Measurements from ENCODE around the gene ANKMY1. TPM values are rescaled to one million over a fixed set of nuclear protein-coding genes. Genes with fewer than 3 reads are reported as not detected.

Gene ANKMY1
- total RNA-seq, 4 donors from 2014 or later, result 8.2 to 23.8 (median 17.1) TPM

DNA sequence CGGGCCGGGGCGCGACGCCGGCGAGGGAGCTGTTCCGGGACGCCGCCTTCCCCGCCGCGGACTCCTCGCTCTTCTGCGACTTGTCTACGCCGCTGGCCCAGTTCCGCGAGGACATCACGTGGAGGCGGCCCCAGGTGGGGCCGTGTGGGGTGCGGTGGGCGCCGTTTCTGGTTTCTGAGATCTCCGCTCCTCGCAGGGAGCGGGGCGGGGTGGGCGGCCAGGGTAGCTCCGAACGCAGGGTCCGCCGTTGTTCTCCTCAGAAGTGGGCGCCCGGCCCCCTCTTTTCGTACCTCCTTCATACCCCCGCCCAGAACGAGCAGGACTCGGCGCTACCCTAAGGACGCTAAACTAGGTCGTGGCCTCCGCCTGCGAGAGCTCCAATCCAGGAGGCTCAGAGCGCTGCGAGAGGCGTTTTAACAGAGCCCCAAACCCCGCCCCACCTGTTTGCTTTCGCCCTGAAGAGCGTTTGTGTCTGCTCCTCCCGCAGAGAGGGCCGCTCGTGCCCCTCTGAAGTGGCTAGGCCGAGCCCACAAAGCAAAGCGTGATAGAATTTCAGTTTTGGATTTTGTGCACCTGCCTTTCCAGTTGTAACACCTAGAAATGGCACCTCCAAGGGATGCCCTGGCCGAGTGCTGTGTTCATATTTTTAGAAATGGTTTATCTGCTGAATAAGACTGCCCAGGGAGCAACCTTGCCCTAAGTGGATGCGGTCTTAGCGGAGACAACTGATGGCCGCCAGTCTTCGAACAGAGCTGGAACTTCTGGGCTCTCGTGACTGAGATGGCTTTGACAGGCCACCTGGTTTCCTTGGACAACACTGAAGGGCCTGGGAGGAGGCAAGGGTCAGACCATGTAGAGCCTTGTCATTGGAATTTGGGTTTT lies 29.4 kb upstream of the ANKMY1 start:
- Histone ChIP-seq H3K9me3 (no peaks in the 10 kb centered on the region), H3K4me3 (peak overlapping the region; percentile 85 to 99 (median 96)), H3K36me3 (peaks cover 0 to 32% (median 0%) of the 10 kb centered on the region in 3 donors), H3K27me3 (no peaks in the 10 kb centered on the region), H3K4me1 (peaks cover 30 to 65% (median 31%) of the 10 kb centered on the region in 3 donors), H3K27ac (peak overlapping the region; percentile 89 to 98 (median 96))
- TF ChIP-seq, protein P1, sequence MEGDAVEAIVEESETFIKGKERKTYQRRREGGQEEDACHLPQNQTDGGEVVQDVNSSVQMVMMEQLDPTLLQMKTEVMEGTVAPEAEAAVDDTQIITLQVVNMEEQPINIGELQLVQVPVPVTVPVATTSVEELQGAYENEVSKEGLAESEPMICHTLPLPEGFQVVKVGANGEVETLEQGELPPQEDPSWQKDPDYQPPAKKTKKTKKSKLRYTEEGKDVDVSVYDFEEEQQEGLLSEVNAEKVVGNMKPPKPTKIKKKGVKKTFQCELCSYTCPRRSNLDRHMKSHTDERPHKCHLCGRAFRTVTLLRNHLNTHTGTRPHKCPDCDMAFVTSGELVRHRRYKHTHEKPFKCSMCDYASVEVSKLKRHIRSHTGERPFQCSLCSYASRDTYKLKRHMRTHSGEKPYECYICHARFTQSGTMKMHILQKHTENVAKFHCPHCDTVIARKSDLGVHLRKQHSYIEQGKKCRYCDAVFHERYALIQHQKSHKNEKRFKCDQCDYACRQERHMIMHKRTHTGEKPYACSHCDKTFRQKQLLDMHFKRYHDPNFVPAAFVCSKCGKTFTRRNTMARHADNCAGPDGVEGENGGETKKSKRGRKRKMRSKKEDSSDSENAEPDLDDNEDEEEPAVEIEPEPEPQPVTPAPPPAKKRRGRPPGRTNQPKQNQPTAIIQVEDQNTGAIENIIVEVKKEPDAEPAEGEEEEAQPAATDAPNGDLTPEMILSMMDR (IDR thresholded peaks at IDR 0.05), result no peak
- TF ChIP-seq POLR2A (IDR thresholded peaks at IDR 0.05), result no peak
- no peak for DNase-seq
- WGBS, 2 donors, result 7 to 10% methylated on average over 14 to 22 of the region's 62 CpGs
- intact Hi-C loops (cut with DNase I), result no loop called here

DNA sequence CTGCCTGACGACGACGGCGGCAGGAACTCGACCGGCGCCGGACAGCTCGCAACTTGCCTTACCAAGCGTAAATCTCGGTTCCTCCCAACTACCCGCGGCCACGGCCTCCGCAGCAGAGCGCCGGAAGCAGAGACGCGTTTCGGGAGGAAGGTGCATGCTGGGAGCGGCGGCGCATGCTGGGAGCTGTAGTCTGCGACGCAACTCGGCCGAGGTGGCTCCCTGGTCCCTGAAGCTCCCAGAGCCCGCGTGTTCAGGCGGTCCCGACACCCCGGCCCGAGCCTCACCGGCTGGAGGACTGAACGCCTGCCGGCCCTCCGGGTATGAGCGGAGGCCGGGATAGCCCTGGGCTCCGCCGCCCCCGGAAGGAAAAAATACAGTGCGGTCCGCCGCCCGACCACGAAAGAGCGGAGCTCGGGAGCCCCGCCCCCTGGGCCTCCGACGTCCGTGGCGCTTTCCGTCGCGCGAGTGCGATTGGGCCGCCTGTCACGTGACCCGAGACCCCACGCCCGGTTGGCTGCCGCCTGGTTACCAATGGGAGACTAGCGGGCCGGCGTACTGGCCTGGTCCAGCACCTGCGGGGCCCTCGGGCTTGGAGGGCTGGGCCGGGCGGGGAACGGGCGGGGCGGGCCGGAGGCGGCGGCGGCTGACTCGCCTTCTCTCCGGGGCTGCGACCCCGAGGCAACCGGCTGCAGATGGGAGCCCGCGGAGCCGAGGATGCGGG lies 28.6 kb upstream of the ANKMY1 start, which contains the start of gene CAPN10:
TSS of gene CAPN10 (plus strand) at position 537 of the 721 bp plus-strand sequence. CDS start at position 715, 178 bp downstream.
- 1 to 2% methylated on average over 10 to 23 of the region's 88 CpGs for WGBS, 2 donors
- peak; percentile 86 for DNase-seq
- H3K27me3 ChIP-seq, result no peaks in the 10 kb centered on the region
- intact Hi-C loops (cut with DNase I), result no loop called here
- TF ChIP-seq, protein P1 (IDR thresholded peaks at IDR 0.05), result peak in 1 of 6 experiments; percentile 11
- peak in 3 of 4 donors; percentile 10 to 81 (median 43) for TF ChIP-seq POLR2A (IDR thresholded peaks at IDR 0.05)
- H3K36me3 ChIP-seq, result peaks cover 0 to 28% (median 0%) of the 10 kb centered on the region in 3 donors
- peaks cover 30 to 65% (median 31%) of the 10 kb centered on the region in 3 donors for H3K4me1 ChIP-seq
- peak within 1 kb of the TSS; percentile 89 to 98 (median 96) for H3K27ac ChIP-seq
- H3K9me3 ChIP-seq, result no peaks in the 10 kb centered on the region
- H3K4me3 ChIP-seq, result peak within 1 kb of the TSS; percentile 85 to 99 (median 96)

DNA sequence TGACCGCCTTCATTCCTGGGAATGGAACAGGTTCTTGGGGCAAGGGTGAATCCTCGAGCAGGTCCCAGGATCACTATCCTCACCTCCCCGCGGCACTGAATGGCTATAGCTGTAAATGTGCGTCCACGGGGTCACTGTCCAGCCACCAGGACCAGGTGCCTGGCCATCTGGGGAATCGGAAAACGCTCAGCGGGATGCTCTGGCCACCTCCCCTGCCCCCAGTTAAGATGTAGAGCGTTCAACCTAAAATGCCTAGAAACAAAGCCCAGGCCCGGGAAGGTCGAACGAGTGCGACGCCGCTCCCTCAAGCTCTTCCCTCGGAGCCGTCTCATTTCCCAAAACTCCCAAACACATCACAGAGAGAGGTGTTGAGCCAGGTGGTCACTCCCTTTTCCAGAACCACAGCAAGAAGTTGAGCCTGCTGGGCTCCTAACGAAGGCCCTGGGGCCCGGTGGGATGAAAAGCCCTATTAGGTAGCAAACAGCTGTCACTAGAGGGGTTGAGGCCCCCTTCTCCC lies 28.0 kb upstream of the ANKMY1 start:
- Histone ChIP-seq H3K4me3 (peak overlapping the region; percentile 85 to 99 (median 96)), H3K9me3 (no peaks in the 10 kb centered on the region), H3K27me3 (no peaks in the 10 kb centered on the region), H3K27ac (peak overlapping the region; percentile 89 to 98 (median 96)), H3K4me1 (peaks cover 30 to 67% (median 31%) of the 10 kb centered on the region in 3 donors), H3K36me3 (peaks cover 0 to 27% (median 0%) of the 10 kb centered on the region in 3 donors)
- no peak for DNase-seq
- WGBS, 2 donors, result 4% methylated on average over 9 to 10 of the region's 20 CpGs
- no peak for TF ChIP-seq POLR2A (IDR thresholded peaks at IDR 0.05)
- TF ChIP-seq, protein P1 (IDR thresholded peaks at IDR 0.05), result no peak
- intact Hi-C loops (cut with DNase I), result no loop called here

DNA sequence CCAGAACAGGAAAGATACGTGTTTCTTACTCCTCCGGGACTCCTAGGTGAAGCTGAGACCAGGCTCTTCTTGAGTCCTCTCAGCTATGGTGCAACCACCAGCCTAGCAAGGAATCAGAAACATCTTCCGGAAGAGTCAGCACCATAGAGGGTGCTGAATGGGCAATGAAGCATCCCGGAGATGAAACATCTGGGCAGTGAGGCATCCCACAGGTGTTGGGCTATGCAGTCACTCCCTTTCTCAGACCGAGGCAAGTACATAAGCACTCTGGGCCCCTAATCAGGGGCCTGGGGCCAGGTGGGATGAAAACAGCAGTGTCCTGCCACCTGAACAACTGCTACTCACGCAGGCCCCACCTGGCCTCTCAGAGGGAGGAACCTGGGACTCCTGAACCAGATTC lies 27.3 kb upstream of the ANKMY1 start:
- TF ChIP-seq, protein P1 (IDR thresholded peaks at IDR 0.05), result no peak
- no peak for TF ChIP-seq POLR2A (IDR thresholded peaks at IDR 0.05)
- WGBS, 2 donors, result 37 to 60% methylated on average over 2 to 4 of the region's 6 CpGs
- peaks cover 0 to 21% (median 0%) of the 10 kb centered on the region in 3 donors for H3K36me3 ChIP-seq
- H3K9me3 ChIP-seq, result no peaks in the 10 kb centered on the region
- peaks cover 36 to 73% (median 37%) of the 10 kb centered on the region in 3 donors for H3K4me1 ChIP-seq
- H3K27me3 ChIP-seq, result no peaks in the 10 kb centered on the region
- DNase-seq, result no peak
- H3K4me3 ChIP-seq, result peak overlapping the region; percentile 85 to 99 (median 96)
- H3K27ac ChIP-seq, result peak overlapping the region; percentile 89 to 98 (median 96)
- intact Hi-C loops (cut with DNase I), result no loop called here
